ENCODE data around the gene ATRIP.
A peak's percentile ranks its signal among the peaks of the same experiment; 100 is the strongest.

ATRIP gene

GRCh38 chr3:48466386-48467109 lies 20.0 kb downstream of the ATRIP start:
- Histone ChIP-seq H3K79me2 (ENCODE audit: low read length) (peaks cover 54% of the 10 kb centered on the region), H3K4me2 (ENCODE audit: low read depth, low read length) (peak overlapping the region; percentile 94), H3K9me2 (replicated peaks; ENCODE audit: insufficient read depth, low read length) (no peaks in the 10 kb centered on the region), H3K36me3 (replicated peaks; ENCODE audit: insufficient read depth, low read length) (no peaks in the 10 kb centered on the region), H3F3A (ENCODE audit: insufficient read depth, low read length) (peaks cover 2% of the 10 kb centered on the region; the same call in 1 of the 2 replicates), H3K27me3 (replicated peaks; ENCODE audit: insufficient read depth, low read length) (no peaks in the 10 kb centered on the region), H3K4me3 (ENCODE audit: low read length) (peak overlapping the region; percentile 91), H3K4me1 (ENCODE audit: low read length) (peaks cover 21% of the 10 kb centered on the region), H3K9ac (ENCODE audit: low read length) (peak overlapping the region; percentile 93), H3K9me3 (replicated peaks; ENCODE audit: insufficient read depth, low read length) (no peaks in the 10 kb centered on the region), H2AFZ (ENCODE audit: low read length) (peak overlapping the region; percentile 75; the same call in 1 of the 2 replicates), H3K27ac (ENCODE audit: low read length) (peak overlapping the region; percentile 84), H4K20me1 (ENCODE audit: insufficient read depth, low read length) (no peaks in the 10 kb centered on the region)
- TF ChIP-seq EZH2phosphoT487 (IDR thresholded peaks at IDR 0.05; ENCODE audit: low read length) (no peak), CTCF (IDR thresholded peaks at IDR 0.05; ENCODE audit: low read length) (no peak), EZH2 (optimal IDR thresholded peaks at IDR 0.05; ENCODE audit: low read depth, low read length) (no peak)
- peak; percentile 62 for DNase-seq

GRCh38 chr3:48467110-48467454 lies 20.5 kb downstream of the ATRIP start:
- TF ChIP-seq EZH2 (optimal IDR thresholded peaks at IDR 0.05; ENCODE audit: low read depth, low read length) (no peak), CTCF (IDR thresholded peaks at IDR 0.05; ENCODE audit: low read length) (no peak), EZH2phosphoT487 (IDR thresholded peaks at IDR 0.05; ENCODE audit: low read length) (no peak)
- peaks cover 60% of the 10 kb centered on the region for H3K79me2 ChIP-seq (ENCODE audit: low read length)
- DNase-seq, result no peak
- H4K20me1 ChIP-seq (ENCODE audit: insufficient read depth, low read length), result no peaks in the 10 kb centered on the region
- peak overlapping the region; percentile 91 for H3K4me3 ChIP-seq (ENCODE audit: low read length)
- H3K27ac ChIP-seq (ENCODE audit: low read length), result peak overlapping the region; percentile 84; the same call in 1 of the 2 replicates
- H3K9ac ChIP-seq (ENCODE audit: low read length), result peak overlapping the region; percentile 93
- H3K27me3 ChIP-seq (replicated peaks; ENCODE audit: insufficient read depth, low read length), result no peaks in the 10 kb centered on the region
- H2AFZ ChIP-seq (ENCODE audit: low read length), result no peak overlapping the region
- no peaks in the 10 kb centered on the region for H3K36me3 ChIP-seq (replicated peaks; ENCODE audit: insufficient read depth, low read length)
- peaks cover 3% of the 10 kb centered on the region; the same call in 1 of the 2 replicates for H3F3A ChIP-seq (ENCODE audit: insufficient read depth, low read length)
- peaks cover 21% of the 10 kb centered on the region for H3K4me1 ChIP-seq (ENCODE audit: low read length)
- no peaks in the 10 kb centered on the region for H3K9me2 ChIP-seq (replicated peaks; ENCODE audit: insufficient read depth, low read length)
- no peaks in the 10 kb centered on the region for H3K9me3 ChIP-seq (replicated peaks; ENCODE audit: insufficient read depth, low read length)
- peak overlapping the region; percentile 94 for H3K4me2 ChIP-seq (ENCODE audit: low read depth, low read length)

- no peaks in the 10 kb centered on the region for H4K20me1 ChIP-seq (ENCODE audit: insufficient read depth, low read length)
- peaks cover 63% of the 10 kb centered on the region for H3K79me2 ChIP-seq (ENCODE audit: low read length)
- no peaks in the 10 kb centered on the region for H3K27me3 ChIP-seq (replicated peaks; ENCODE audit: insufficient read depth, low read length)
- peak overlapping the region; percentile 11; the same call in 1 of the 2 replicates for H3K27ac ChIP-seq (ENCODE audit: low read length)
- H2AFZ ChIP-seq (ENCODE audit: low read length), result no peak overlapping the region
- H3K4me3 ChIP-seq (ENCODE audit: low read length), result peak overlapping the region; percentile 91
- H3K4me1 ChIP-seq (ENCODE audit: low read length), result peaks cover 21% of the 10 kb centered on the region
- H3K4me2 ChIP-seq (ENCODE audit: low read depth, low read length), result peak overlapping the region; percentile 94
- H3K36me3 ChIP-seq (replicated peaks; ENCODE audit: insufficient read depth, low read length), result no peaks in the 10 kb centered on the region
- peak overlapping the region; percentile 93; the same call in 1 of the 2 replicates for H3K9ac ChIP-seq (ENCODE audit: low read length)
- H3F3A ChIP-seq (ENCODE audit: insufficient read depth, low read length), result peaks cover 7% of the 10 kb centered on the region; the same call in 1 of the 2 replicates
- DNase-seq, result no peak
- H3K9me3 ChIP-seq (replicated peaks; ENCODE audit: insufficient read depth, low read length), result no peaks in the 10 kb centered on the region
- TF ChIP-seq CTCF (IDR thresholded peaks at IDR 0.05; ENCODE audit: low read length), result no peak
- H3K9me2 ChIP-seq (replicated peaks; ENCODE audit: insufficient read depth, low read length), result no peaks in the 10 kb centered on the region
Observed at GRCh38 chr3:48467473-48468267, 21.1 kb downstream of the ATRIP start.

Data from MM.1S (cell line).